SK-N-SH (cell line): Measurements from ENCODE around the gene ARFGAP1. TPM values are rescaled to one million over a fixed set of nuclear protein-coding genes. Genes with fewer than 3 reads are reported as not detected.

ENCODE experiments used
- CTCF ChIA-PET: fragments of 300-600, 350-600 bp; formaldehyde crosslinking; extraction: SDS; loops from one replicate; lab custom pipeline; 2021; lab: Yijun Ruan, JAX
- POLR2A ChIA-PET: fragments of 350-600 bp; sonication (Branson Sonifier 250); formaldehyde crosslinking; extraction: SDS; loops from one replicate; lab custom pipeline; 2020; ENCODE audit warnings: antibody characterized with exemption, inconsistent platforms; lab: Yijun Ruan, JAX
- DNase-seq: peaks from one replicate; pipeline ENCODE4 v3.0.0; 2012
- H2AFZ ChIP-seq: fragments of 200-600 bp; sonication (generic); 2 replicates; pipeline ENCODE4 v1.8.1; 2016; ENCODE audit warnings: antibody characterized with exemption, mild to moderate bottlenecking, low read depth
- H3F3A ChIP-seq: fragments of 200-600 bp; sonication (generic); replicated peaks from 2 replicates; pipeline ENCODE3; 2016; ENCODE audit warnings: antibody characterized with exemption, mild to moderate bottlenecking; ENCODE audit not compliant: insufficient read depth
- H3K27ac ChIP-seq, 2 experiments: fragments of 200-500 bp in 1 of 2; fragments of 200-600 bp in 1 of 2; sonication (Bioruptor generic) in 1 of 2; sonication (generic), shearing (Covaris generic) in 1 of 2; 2 replicates each; pipeline versions ENCODE4 v1.5.1 to v1.6.1; 2014 to 2016; ENCODE audit warnings: low read depth in 2 of 2, inconsistent platforms in 1 of 2, low read length in 1 of 2, mild to moderate bottlenecking in 1 of 2, mixed read lengths in 1 of 2
- H3K27me3 ChIP-seq: fragments of 200-600 bp; sonication (generic), shearing (Covaris generic); 2 replicates; pipeline ENCODE4 v1.6.1; 2016; ENCODE audit warnings: mixed run types; ENCODE audit not compliant: insufficient read depth
- H3K36me3 ChIP-seq, 2 experiments: fragments of 200-500 bp in 1 of 2; fragments of 200-600 bp in 1 of 2; sonication (Bioruptor generic) in 1 of 2; sonication (generic) in 1 of 2; replicated peaks in 1 of 2; 2 replicates each; pipeline versions ENCODE3 to v1.5.1; 2014 to 2016; ENCODE audit warnings: low read length in 1 of 2, mild to moderate bottlenecking in 1 of 2; ENCODE audit not compliant: insufficient read depth in 2 of 2, control insufficient read depth in 1 of 2
- H3K4me1 ChIP-seq, 2 experiments: fragments of 200-500 bp in 1 of 2; fragments of 200-600 bp in 1 of 2; sonication (Bioruptor generic) in 1 of 2; sonication (generic), shearing (Covaris generic) in 1 of 2; 2 replicates each; pipeline versions ENCODE4 v1.5.1 to v1.6.1; 2014 to 2016; ENCODE audit warnings: low read depth in 1 of 2, low read length in 1 of 2, mixed run types in 1 of 2; ENCODE audit not compliant: insufficient read depth in 2 of 2, control insufficient read depth in 1 of 2
- H3K4me2 ChIP-seq: fragments of 200-600 bp; sonication (generic), shearing (Covaris generic); 2 replicates; pipeline ENCODE4 v1.6.1; 2017; ENCODE audit warnings: mixed run types
- H3K4me3 ChIP-seq, 2 experiments: fragments of 200-500 bp in 1 of 2; fragments of 200-600 bp in 1 of 2; sonication (Bioruptor generic) in 1 of 2; sonication (generic), shearing (Covaris generic) in 1 of 2; 2 replicates each; pipeline versions ENCODE4 v1.5.1 to v1.8.1; 2014 to 2016; ENCODE audit warnings: low read depth in 2 of 2, inconsistent platforms in 1 of 2, low read length in 1 of 2, mild to moderate bottlenecking in 1 of 2, mixed read lengths in 1 of 2, moderate library complexity in 1 of 2
- H3K79me2 ChIP-seq: fragments of 200-600 bp; sonication (generic); 2 replicates; pipeline ENCODE4 v1.8.1; 2017; ENCODE audit warnings: mild to moderate bottlenecking; ENCODE audit not compliant: insufficient read depth
- H3K9ac ChIP-seq: fragments of 200-600 bp; sonication (generic); 2 replicates; pipeline ENCODE4 v1.6.1; 2017; ENCODE audit warnings: mixed run types
- H3K9me2 ChIP-seq: fragments of 200-600 bp; sonication (generic); 2 replicates; pipeline ENCODE4 v1.6.1; 2017; ENCODE audit warnings: mixed run types
- H3K9me3 ChIP-seq: fragments of 200-600 bp; sonication (generic); 2 replicates; pipeline ENCODE4 v1.6.1; 2017; ENCODE audit warnings: mixed run types, mild to moderate bottlenecking, moderate library complexity
- H4K20me1 ChIP-seq: fragments of 200-600 bp; sonication (generic); 2 replicates; pipeline ENCODE4 v1.6.1; 2017; ENCODE audit warnings: mild to moderate bottlenecking, mixed run types; ENCODE audit not compliant: insufficient read depth
- CTCF ChIP-seq: fragments of 200-600 bp; sonication (generic); IDR thresholded peaks from 2 replicates; pipeline ENCODE4 v1.6.1; 2017; ENCODE audit warnings: antibody characterized with exemption, mild to moderate bottlenecking, moderate library complexity
- EP300 ChIP-seq, 2 experiments: IDR thresholded peaks; 2 replicates each; pipeline versions ENCODE4 v1.4.0 to v1.6.1; 2012; ENCODE audit warnings: borderline replicate concordance in 1 of 2, low read depth in 1 of 2, low read length in 1 of 2
- GABPA ChIP-seq: IDR thresholded peaks from 2 replicates; pipeline ENCODE4 v1.4.0; 2012; ENCODE audit warnings: low read depth, mild to moderate bottlenecking
- GATA2 ChIP-seq: sonication (generic); formaldehyde crosslinking; IDR thresholded peaks from 2 replicates; pipeline ENCODE4 v1.5.0; 2020; ENCODE audit warnings: mild to moderate bottlenecking, missing genetic modification reagents
- IRF3 ChIP-seq: fragments of 150-350 bp; IDR thresholded peaks from 2 replicates; pipeline ENCODE4 v1.6.1; 2016; ENCODE audit warnings: mild to moderate bottlenecking, low read depth, low read length
- MAX ChIP-seq: IDR thresholded peaks from 2 replicates; pipeline ENCODE4 v1.4.0; 2012; ENCODE audit warnings: low read depth
- MEF2A ChIP-seq: IDR thresholded peaks from 2 replicates; pipeline ENCODE4 v1.4.0; 2012; ENCODE audit warnings: low read depth, borderline replicate concordance
- MXI1 ChIP-seq: IDR thresholded peaks from 2 replicates; pipeline ENCODE4 v1.6.1; 2012; ENCODE audit warnings: mild to moderate bottlenecking, low read depth, low read length, improper control_type of control experiment
- NRF1 ChIP-seq: IDR thresholded peaks from 2 replicates; pipeline ENCODE4 v1.6.1; 2012; ENCODE audit warnings: low read depth, mild to moderate bottlenecking, low read length
- RAD21 ChIP-seq: IDR thresholded peaks from 2 replicates; pipeline ENCODE4 v1.6.1; 2012; ENCODE audit warnings: mild to moderate bottlenecking, low read length
- RCOR1 ChIP-seq: fragments of 150-350 bp; IDR thresholded peaks from 2 replicates; pipeline ENCODE4 v1.6.1; 2017; ENCODE audit warnings: antibody characterized with exemption, low read length
- RXRA ChIP-seq: IDR thresholded peaks from 2 replicates; pipeline ENCODE4 v1.4.0; 2012; ENCODE audit warnings: low read depth, mild to moderate bottlenecking, borderline replicate concordance
- SMC3 ChIP-seq: IDR thresholded peaks from 2 replicates; pipeline ENCODE4 v1.6.1; 2012; ENCODE audit warnings: low read depth, low read length, improper control_type of control experiment
- TCF12 ChIP-seq: IDR thresholded peaks from 2 replicates; pipeline ENCODE4 v1.4.0; 2012
- TEAD4 ChIP-seq: IDR thresholded peaks from 2 replicates; pipeline ENCODE4 v1.4.0; 2012; ENCODE audit warnings: mild to moderate bottlenecking, borderline replicate concordance; ENCODE audit not compliant: insufficient read depth
- USF1 ChIP-seq: IDR thresholded peaks from 2 replicates; pipeline ENCODE4 v1.4.0; 2012; ENCODE audit warnings: low read depth, borderline replicate concordance
- YY1 ChIP-seq: IDR thresholded peaks from 2 replicates; pipeline ENCODE4 v1.4.0; 2012; ENCODE audit warnings: low read depth, mild to moderate bottlenecking
- WGBS: methylation state at CpG from one replicate; pipeline ENCODE4 v1.1.6; 2017; ENCODE audit warnings: low lambda C conversion rate; 5-methylcytosine and 5-hydroxymethylcytosine counted together
- polyA plus RNA-seq, 3 experiments: library from polyadenylated mRNA; depleted of rRNA; stranded (reverse); fragments of >200 nt; gene quantifications; 2 replicates each; pipeline ENCODE4 v1.2.3, GENCODE V29; 2012

ARFGAP1 gene
- polyA plus RNA-seq, 1 of the 3 experiments (the other 2 are of a cell fraction): 72.7 TPM

DNA sequence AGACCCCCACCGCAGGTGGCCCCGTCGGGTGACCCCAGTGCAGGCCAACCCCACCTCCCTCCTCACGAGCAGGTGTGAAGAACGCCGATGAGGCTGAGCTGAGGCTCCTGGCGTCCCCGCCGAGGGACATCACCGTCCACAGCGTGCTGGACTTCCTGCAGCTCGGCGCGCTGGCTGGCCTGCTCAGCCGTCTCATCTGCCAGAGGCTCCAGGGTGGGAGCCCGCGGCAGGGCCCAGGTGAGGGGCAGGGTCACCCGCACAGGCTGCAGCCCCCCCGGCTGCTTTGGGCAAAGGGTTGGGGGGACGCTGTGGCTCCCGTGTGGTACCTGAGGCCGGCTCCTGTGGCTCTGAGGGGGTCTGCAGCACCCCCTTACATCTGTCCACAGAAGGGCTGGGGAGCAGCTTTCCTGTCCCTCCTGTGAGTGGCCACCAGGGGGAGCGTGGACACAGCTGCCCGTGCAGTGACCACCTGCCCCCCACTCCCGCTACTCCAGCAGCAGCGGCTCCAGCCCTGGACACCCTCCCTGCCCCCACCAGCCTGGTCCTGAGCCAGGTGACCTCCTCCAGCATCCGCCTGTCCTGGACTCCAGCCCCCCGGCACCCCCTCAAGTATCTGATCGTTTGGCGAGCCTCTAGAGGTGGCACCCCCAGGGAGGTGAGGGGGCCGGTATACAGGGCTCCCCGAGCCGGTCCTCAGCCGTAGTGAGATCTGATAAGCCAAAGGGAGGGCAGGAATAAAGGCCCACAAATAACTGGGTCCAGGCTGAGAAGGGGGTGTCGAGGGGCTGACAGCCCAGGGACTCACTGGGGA, 36.9 kb downstream of the ARFGAP1 start:
- Histone ChIP-seq H3K4me2 (no peak overlapping the region), H3K4me1 (peaks cover 0 to 5% of the 10 kb centered on the region in 2 experiments; a peak in 1 of 4 replicates), H3K27ac (no peak overlapping the region), H3F3A (no peaks in the 10 kb centered on the region), H3K27me3 (no peaks in the 10 kb centered on the region), H3K9ac (no peak overlapping the region), H3K36me3 (no peaks in the 10 kb centered on the region), H3K79me2 (no peaks in the 10 kb centered on the region), H3K4me3 (peak overlapping the region in 1 of 2 experiments; percentile 29; a peak in 1 of 4 replicates), H3K9me3 (no peaks in the 10 kb centered on the region), H4K20me1 (no peaks in the 10 kb centered on the region), H2AFZ (no peak overlapping the region), H3K9me2 (no peaks in the 10 kb centered on the region)
- ChIA-PET CTCF (interaction anchor here (0.5 to 10.4 kb wide), 59 partner anchors 7 to 730 kb away, joined by 3 to 460 read pairs (median 5); partner anchors contain the start of genes ARFGAP1, CHRNA4, COL20A1 and NKAIN4), POLR2A (interaction anchor here (1.2 kb wide), 1 partner anchor 72 kb away, joined by 3 read pairs; no protein-coding TSS in a partner anchor)
- TF ChIP-seq RAD21 (peak; percentile 75), GABPA (no peak), CTCF (peak; percentile 82), SMC3 (peak; percentile 85), NRF1 (no peak)
- DNase-seq: peak; percentile 95
- WGBS: 67% methylated on average over 1 of the region's 35 CpGs

DNA sequence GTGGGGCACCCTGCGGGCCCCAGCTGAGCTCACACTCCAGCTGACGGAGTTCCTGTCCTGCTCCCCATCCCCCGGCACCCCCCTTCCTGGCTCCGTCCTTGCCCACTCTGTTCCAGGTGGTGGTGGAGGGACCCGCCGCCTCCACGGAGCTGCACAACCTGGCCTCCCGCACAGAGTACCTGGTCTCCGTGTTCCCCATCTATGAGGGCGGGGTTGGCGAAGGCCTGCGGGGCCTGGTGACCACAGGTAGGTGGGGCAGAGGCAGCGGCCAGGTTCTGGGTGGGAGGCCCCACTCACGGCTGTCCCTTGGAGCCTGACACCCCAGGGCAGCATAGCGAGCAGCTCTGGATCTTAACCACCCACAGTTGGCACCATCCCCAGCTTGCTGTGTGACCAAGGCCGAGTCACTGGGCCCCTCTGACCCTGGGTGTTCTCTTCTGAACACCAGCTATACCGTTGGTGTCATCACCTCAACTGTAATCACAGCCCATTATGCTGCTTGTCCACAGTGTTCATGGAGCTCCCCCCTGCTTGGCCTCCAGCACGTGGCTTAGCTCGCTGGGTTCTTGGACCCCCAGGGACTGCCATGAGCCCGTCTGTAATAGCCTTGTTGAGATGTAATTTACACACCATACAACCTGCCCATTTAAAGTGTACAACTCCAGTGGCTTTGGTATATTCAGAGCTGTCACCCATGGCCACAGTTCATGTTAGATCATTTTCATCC, 37.8 kb downstream of the ARFGAP1 start:
- no peak for DNase-seq
- no peaks in the 10 kb centered on the region for H4K20me1 ChIP-seq
- ChIA-PET POLR2A (no interaction called here), CTCF (interaction anchor here (0.6 to 10.4 kb wide), 41 partner anchors 8 to 338 kb away, joined by 3 to 460 read pairs (median 7); partner anchors contain the start of genes ARFGAP1, CHRNA4 and COL20A1)
- H3K9ac ChIP-seq: no peak overlapping the region
- no peak overlapping the region for H3K4me2 ChIP-seq
- H3K27me3 ChIP-seq: no peaks in the 10 kb centered on the region
- WGBS: 36% methylated on average over 9 of the region's 20 CpGs
- no peaks in the 10 kb centered on the region for H3K79me2 ChIP-seq
- no peaks in the 10 kb centered on the region for H3K36me3 ChIP-seq
- H3F3A ChIP-seq: no peaks in the 10 kb centered on the region
- H3K27ac ChIP-seq: no peak overlapping the region
- H3K4me3 ChIP-seq: no peak overlapping the region
- no peaks in the 10 kb centered on the region for H3K9me2 ChIP-seq
- no peaks in the 10 kb centered on the region for H3K9me3 ChIP-seq
- peaks cover 0 to 5% of the 10 kb centered on the region in 2 experiments; a peak in 1 of 4 replicates for H3K4me1 ChIP-seq
- TF ChIP-seq MXI1 (no peak), RCOR1 (no peak), YY1 (no peak), USF1 (no peak), TEAD4 (no peak), RAD21 (no peak), EP300 (IDR thresholded peaks at IDR 0.05; ENCODE audit: borderline replicate concordance in 1 of 2, low read depth in 1 of 2, low read length in 1 of 2) (no peak), TCF12 (no peak), MAX (no peak), GATA2 (CRISPR knock-in tag) (no peak), RXRA (no peak), IRF3 (no peak), MEF2A (no peak)
- no peak overlapping the region for H2AFZ ChIP-seq
